ENCODE data around the gene PRAMEF6.
"Not testable (repeated sequence)": the region's sequence is repeated elsewhere in the genome, so short reads cannot be mapped to it uniquely, and the experiment has no call there.

PRAMEF6 gene

DNA sequence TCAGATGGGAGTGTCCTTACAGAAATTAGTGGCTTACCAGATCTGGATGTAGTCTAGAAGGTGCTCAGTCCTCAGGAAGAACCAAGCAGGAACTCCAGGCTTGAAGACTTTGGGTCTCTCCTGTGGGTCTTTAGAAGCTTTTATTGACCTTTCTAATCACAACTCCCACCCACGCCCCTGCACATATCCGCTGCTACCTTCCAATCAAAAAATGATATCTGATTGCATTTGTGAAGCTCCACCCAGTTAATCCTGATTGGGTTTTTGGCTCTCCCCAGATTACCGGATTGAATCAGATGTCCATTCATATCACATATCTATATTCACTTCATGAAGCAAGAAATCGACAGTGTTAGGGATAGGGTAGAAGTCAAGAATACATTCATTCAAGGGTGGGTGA is at the start of gene PRAMEF6:
Gene PRAMEF6 (minus strand): TSS at position 101 of the 400 bp plus-strand sequence. CDS start 5,062 bp downstream, outside the sequence.
- not testable (repeated sequence) for DNase-seq

DNA sequence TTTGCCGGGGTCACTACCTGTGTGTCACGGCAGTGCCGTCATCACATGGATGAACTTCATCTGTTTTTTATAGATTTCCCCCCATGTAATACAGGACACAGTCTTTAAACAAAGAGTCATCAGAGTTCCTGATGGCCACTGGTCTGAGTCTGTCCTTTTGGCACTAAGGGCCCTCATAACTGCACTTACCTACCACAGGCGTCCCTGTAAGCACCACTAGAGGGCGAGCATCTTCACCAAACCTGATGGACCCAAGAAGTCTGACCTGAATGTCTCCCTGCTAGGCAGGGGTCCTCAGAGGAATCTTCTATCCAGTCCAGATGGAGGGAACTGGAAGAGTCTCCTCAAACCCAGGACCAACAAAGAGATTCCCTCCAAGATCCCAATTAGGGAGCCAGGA is 23.0 kb downstream of the PRAMEF6 start:
- not testable (repeated sequence) for DNase-seq

DNA sequence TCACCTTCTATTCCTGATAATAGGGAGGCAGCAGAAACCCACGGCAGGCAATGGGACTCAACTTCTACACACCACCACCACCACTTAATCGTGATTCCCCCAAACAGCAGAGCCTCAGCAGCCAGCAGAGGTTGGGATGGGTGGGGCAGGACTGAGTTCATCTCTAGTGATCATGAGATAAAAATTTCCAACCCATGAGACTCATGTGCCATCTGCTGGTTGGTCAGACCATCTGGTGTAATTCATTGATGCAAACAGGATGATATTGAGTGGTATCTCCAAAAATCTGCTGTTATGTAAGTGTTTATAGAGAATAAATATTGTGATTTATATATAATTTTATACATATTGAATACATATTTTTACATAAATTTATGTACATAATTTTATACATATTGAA is 25.6 kb downstream of the PRAMEF6 start:
- DNase-seq = not testable (repeated sequence)

- DNase-seq = not testable (repeated sequence)
These were observed 31.1 kb downstream of the PRAMEF6 start, which contains the start of gene PRAMEF7 for GRCh38 chr1:12916310-12916709. PRAMEF7 (plus strand) TSS chr1:12916610; CDS start chr1:12917693, 1,083 bp downstream.

- not testable (repeated sequence) for DNase-seq
These were observed 43.4 kb downstream of the PRAMEF6 start for GRCh38 chr1:12903793-12904572.

DNA sequence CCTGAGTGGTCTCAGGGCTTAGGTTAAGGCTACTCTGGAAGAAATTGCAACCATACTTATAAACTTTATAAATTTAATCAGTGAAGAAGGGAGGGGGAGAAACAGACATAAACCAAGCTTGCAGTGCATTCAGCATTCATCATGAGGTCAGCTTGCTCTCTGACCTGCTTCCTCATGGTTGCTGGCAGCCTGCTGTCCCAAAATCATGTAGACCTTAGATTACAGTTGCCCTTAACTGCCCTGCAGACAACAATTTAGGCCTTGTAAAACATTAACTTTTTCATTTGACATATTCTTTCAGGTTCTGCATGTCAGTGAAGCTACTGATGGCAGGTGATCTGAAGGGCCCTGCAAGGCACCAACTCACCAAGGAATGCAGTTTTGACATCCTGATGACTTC is 48.2 kb downstream of the PRAMEF6 start:
- not testable (repeated sequence) for DNase-seq

DNA sequence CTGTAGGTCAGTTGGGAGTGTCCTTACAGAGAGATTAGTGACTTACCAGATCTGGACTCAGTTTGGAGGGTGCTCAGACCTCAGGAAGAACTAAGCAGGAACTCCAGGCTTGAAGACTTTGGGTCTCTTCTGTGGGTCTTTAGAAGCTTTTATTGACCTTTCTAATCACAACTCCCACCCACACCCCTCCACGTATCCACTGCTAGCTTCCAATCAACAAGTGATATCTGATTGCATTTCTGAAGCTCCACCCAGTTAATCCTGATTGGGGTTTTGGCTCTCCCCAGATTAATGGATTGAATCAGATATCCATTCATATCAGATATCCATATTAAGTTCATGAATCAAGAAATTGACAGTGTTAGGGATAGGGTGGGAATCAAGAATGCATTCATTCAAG is 49.2 kb downstream of the PRAMEF6 start, which contains the start of gene PRAMEF10:
Gene PRAMEF10 (minus strand): TSS at position 101 of the 400 bp plus-strand sequence. CDS start 2,423 bp downstream, outside the sequence.
- not testable (repeated sequence) for DNase-seq
